SK-N-SH (cell line): ENCODE results near the gene TCEA3. TPM values are rescaled to one million over a fixed set of nuclear protein-coding genes. Genes with fewer than 3 reads are reported as not detected.

ENCODE experiments used
- CTCF ChIA-PET: fragments of 300-600, 350-600 bp; formaldehyde crosslinking; extraction: SDS; loops from one replicate; lab custom pipeline; 2021; lab: Yijun Ruan, JAX
- POLR2A ChIA-PET: fragments of 350-600 bp; sonication (Branson Sonifier 250); formaldehyde crosslinking; extraction: SDS; loops from one replicate; lab custom pipeline; 2020; ENCODE audit warnings: antibody characterized with exemption, inconsistent platforms; lab: Yijun Ruan, JAX
- DNase-seq: peaks from one replicate; pipeline ENCODE4 v3.0.0; 2012
- H2AFZ ChIP-seq: fragments of 200-600 bp; sonication (generic); 2 replicates; pipeline ENCODE4 v1.8.1; 2016; ENCODE audit warnings: antibody characterized with exemption, mild to moderate bottlenecking, low read depth
- H3F3A ChIP-seq: fragments of 200-600 bp; sonication (generic); replicated peaks from 2 replicates; pipeline ENCODE3; 2016; ENCODE audit warnings: antibody characterized with exemption, mild to moderate bottlenecking; ENCODE audit not compliant: insufficient read depth
- H3K27ac ChIP-seq, 2 experiments: fragments of 200-500 bp in 1 of 2; fragments of 200-600 bp in 1 of 2; sonication (Bioruptor generic) in 1 of 2; sonication (generic), shearing (Covaris generic) in 1 of 2; 2 replicates each; pipeline versions ENCODE4 v1.5.1 to v1.6.1; 2014 to 2016; ENCODE audit warnings: low read depth in 2 of 2, inconsistent platforms in 1 of 2, low read length in 1 of 2, mild to moderate bottlenecking in 1 of 2, mixed read lengths in 1 of 2
- H3K27me3 ChIP-seq: fragments of 200-600 bp; sonication (generic), shearing (Covaris generic); 2 replicates; pipeline ENCODE4 v1.6.1; 2016; ENCODE audit warnings: mixed run types; ENCODE audit not compliant: insufficient read depth
- H3K36me3 ChIP-seq, 2 experiments: fragments of 200-500 bp in 1 of 2; fragments of 200-600 bp in 1 of 2; sonication (Bioruptor generic) in 1 of 2; sonication (generic) in 1 of 2; replicated peaks in 1 of 2; 2 replicates each; pipeline versions ENCODE3 to v1.5.1; 2014 to 2016; ENCODE audit warnings: low read length in 1 of 2, mild to moderate bottlenecking in 1 of 2; ENCODE audit not compliant: insufficient read depth in 2 of 2, control insufficient read depth in 1 of 2
- H3K4me1 ChIP-seq, 2 experiments: fragments of 200-500 bp in 1 of 2; fragments of 200-600 bp in 1 of 2; sonication (Bioruptor generic) in 1 of 2; sonication (generic), shearing (Covaris generic) in 1 of 2; 2 replicates each; pipeline versions ENCODE4 v1.5.1 to v1.6.1; 2014 to 2016; ENCODE audit warnings: low read depth in 1 of 2, low read length in 1 of 2, mixed run types in 1 of 2; ENCODE audit not compliant: insufficient read depth in 2 of 2, control insufficient read depth in 1 of 2
- H3K4me2 ChIP-seq: fragments of 200-600 bp; sonication (generic), shearing (Covaris generic); 2 replicates; pipeline ENCODE4 v1.6.1; 2017; ENCODE audit warnings: mixed run types
- H3K4me3 ChIP-seq, 2 experiments: fragments of 200-500 bp in 1 of 2; fragments of 200-600 bp in 1 of 2; sonication (Bioruptor generic) in 1 of 2; sonication (generic), shearing (Covaris generic) in 1 of 2; 2 replicates each; pipeline versions ENCODE4 v1.5.1 to v1.8.1; 2014 to 2016; ENCODE audit warnings: low read depth in 2 of 2, inconsistent platforms in 1 of 2, low read length in 1 of 2, mild to moderate bottlenecking in 1 of 2, mixed read lengths in 1 of 2, moderate library complexity in 1 of 2
- H3K79me2 ChIP-seq: fragments of 200-600 bp; sonication (generic); 2 replicates; pipeline ENCODE4 v1.8.1; 2017; ENCODE audit warnings: mild to moderate bottlenecking; ENCODE audit not compliant: insufficient read depth
- H3K9ac ChIP-seq: fragments of 200-600 bp; sonication (generic); 2 replicates; pipeline ENCODE4 v1.6.1; 2017; ENCODE audit warnings: mixed run types
- H3K9me2 ChIP-seq: fragments of 200-600 bp; sonication (generic); 2 replicates; pipeline ENCODE4 v1.6.1; 2017; ENCODE audit warnings: mixed run types
- H3K9me3 ChIP-seq: fragments of 200-600 bp; sonication (generic); 2 replicates; pipeline ENCODE4 v1.6.1; 2017; ENCODE audit warnings: mixed run types, mild to moderate bottlenecking, moderate library complexity
- H4K20me1 ChIP-seq: fragments of 200-600 bp; sonication (generic); 2 replicates; pipeline ENCODE4 v1.6.1; 2017; ENCODE audit warnings: mild to moderate bottlenecking, mixed run types; ENCODE audit not compliant: insufficient read depth
- ELF1 ChIP-seq: IDR thresholded peaks from 2 replicates; pipeline ENCODE4 v1.4.0; 2012
- EZH2phosphoT487 ChIP-seq: fragments of 200-600 bp; sonication (generic); IDR thresholded peaks from 2 replicates; pipeline ENCODE4 v1.6.1; 2017; ENCODE audit warnings: low read depth, mixed run types, mild to moderate bottlenecking, antibody characterized with exemption, moderate library complexity, borderline replicate concordance
- FOSL2 ChIP-seq: IDR thresholded peaks from 2 replicates; pipeline ENCODE4 v1.4.0; 2012; ENCODE audit warnings: low read depth, mild to moderate bottlenecking, moderate library complexity, borderline replicate concordance
- FOXJ3 ChIP-seq: sonication (generic); formaldehyde crosslinking; IDR thresholded peaks from 2 replicates; pipeline ENCODE4 v1.5.1; 2020; ENCODE audit warnings: mild to moderate bottlenecking, missing genetic modification reagents
- FOXM1 ChIP-seq: IDR thresholded peaks from 2 replicates; pipeline ENCODE4 v1.4.0; 2012; ENCODE audit warnings: low read depth, mild to moderate bottlenecking
- GATA2 ChIP-seq: sonication (generic); formaldehyde crosslinking; IDR thresholded peaks from 2 replicates; pipeline ENCODE4 v1.5.0; 2020; ENCODE audit warnings: mild to moderate bottlenecking, missing genetic modification reagents
- JUND ChIP-seq: IDR thresholded peaks from 2 replicates; pipeline ENCODE4 v1.4.0; 2012
- MXI1 ChIP-seq: IDR thresholded peaks from 2 replicates; pipeline ENCODE4 v1.6.1; 2012; ENCODE audit warnings: mild to moderate bottlenecking, low read depth, low read length, improper control_type of control experiment
- NFIC ChIP-seq: IDR thresholded peaks from 2 replicates; pipeline ENCODE4 v1.4.0; 2012; ENCODE audit warnings: borderline replicate concordance
- RAD21 ChIP-seq: IDR thresholded peaks from 2 replicates; pipeline ENCODE4 v1.6.1; 2012; ENCODE audit warnings: mild to moderate bottlenecking, low read length
- RFX5 ChIP-seq: IDR thresholded peaks from 2 replicates; pipeline ENCODE4 v1.6.1; 2012; ENCODE audit warnings: mild to moderate bottlenecking, improper control_type of control experiment, low read length
- RXRA ChIP-seq: IDR thresholded peaks from 2 replicates; pipeline ENCODE4 v1.4.0; 2012; ENCODE audit warnings: low read depth, mild to moderate bottlenecking, borderline replicate concordance
- SIN3A ChIP-seq: IDR thresholded peaks from 2 replicates; pipeline ENCODE4 v1.6.1; 2012; ENCODE audit warnings: low read depth, mild to moderate bottlenecking, low read length, moderate library complexity, borderline replicate concordance
- TCF12 ChIP-seq: IDR thresholded peaks from 2 replicates; pipeline ENCODE4 v1.4.0; 2012
- YY1 ChIP-seq: IDR thresholded peaks from 2 replicates; pipeline ENCODE4 v1.4.0; 2012; ENCODE audit warnings: low read depth, mild to moderate bottlenecking
- WGBS: methylation state at CpG from one replicate; pipeline ENCODE4 v1.1.6; 2017; ENCODE audit warnings: low lambda C conversion rate; 5-methylcytosine and 5-hydroxymethylcytosine counted together
- polyA plus RNA-seq, 3 experiments: library from polyadenylated mRNA; depleted of rRNA; stranded (reverse); fragments of >200 nt; gene quantifications; 2 replicates each; pipeline ENCODE4 v1.2.3, GENCODE V29; 2012
- TF ChIP-seq, protein P1 (sequence below): fragments of 200-600 bp; sonication (generic); IDR thresholded peaks from 2 replicates; pipeline ENCODE4 v1.6.1; 2017; ENCODE audit warnings: antibody characterized with exemption, mild to moderate bottlenecking, moderate library complexity
- TF ChIP-seq, protein P2 (sequence below): IDR thresholded peaks from 2 replicates; pipeline ENCODE4 v1.4.0; 2012; ENCODE audit warnings: low read depth
- TF ChIP-seq, protein P3 (sequence below): IDR thresholded peaks from 2 replicates; pipeline ENCODE4 v1.4.0; 2012; ENCODE audit warnings: low read depth, borderline replicate concordance

TCEA3 gene
- polyA plus RNA-seq, 1 of the 3 experiments (the other 2 are of a cell fraction) = 1.1 TPM

DNA sequence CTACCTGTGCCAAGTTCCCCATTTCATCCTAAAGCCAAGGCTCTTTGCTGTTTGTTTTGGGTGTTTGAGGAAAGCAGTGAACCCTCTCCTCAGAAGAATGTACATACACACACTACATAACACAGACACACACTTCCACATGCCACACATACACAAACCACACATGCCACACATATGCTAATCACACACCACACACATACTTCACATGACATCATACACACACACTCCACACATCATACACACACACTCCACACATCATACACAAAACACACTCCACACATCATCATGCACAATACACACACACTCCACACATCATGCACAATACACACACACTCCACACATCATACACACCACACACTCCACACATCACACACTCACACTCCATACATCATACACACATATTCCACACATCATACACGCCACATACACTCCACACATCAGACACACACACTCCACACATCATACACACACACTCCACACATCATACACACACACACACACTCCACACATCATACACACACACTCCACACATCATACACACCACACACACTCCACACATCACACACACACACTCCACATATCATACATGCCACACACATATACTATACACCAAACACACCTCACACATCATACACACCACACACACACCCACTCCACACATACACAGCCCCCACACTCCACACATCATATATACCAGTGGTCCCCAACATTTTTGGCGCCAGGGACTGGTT, 32.3 kb downstream of the TCEA3 start:
- H3K4me1 ChIP-seq = peaks cover 6 to 20% of the 10 kb centered on the region in 2 experiments; a peak in 3 of 4 replicates
- no peak overlapping the region for H3K4me2 ChIP-seq
- WGBS = 70% methylated on average over 2 of the region's 2 CpGs
- no peaks in the 10 kb centered on the region for H3K9me3 ChIP-seq
- no peak overlapping the region for H3K9ac ChIP-seq
- no peaks in the 10 kb centered on the region for H4K20me1 ChIP-seq
- H3K79me2 ChIP-seq = no peaks in the 10 kb centered on the region
- no peaks in the 10 kb centered on the region for H3K36me3 ChIP-seq
- H3K9me2 ChIP-seq = no peaks in the 10 kb centered on the region
- no peak overlapping the region for H3K4me3 ChIP-seq
- CTCF ChIA-PET = interaction anchor here (0.7 kb wide), 1 partner anchor 148 kb away, joined by 3 read pairs; no protein-coding TSS in a partner anchor
- DNase-seq = no peak
- no peaks in the 10 kb centered on the region for H3K27me3 ChIP-seq
- H3F3A ChIP-seq = peaks cover 31% of the 10 kb centered on the region
- no peak overlapping the region for H3K27ac ChIP-seq
- TF ChIP-seq RFX5 (no peak), TCF12 (no peak), GATA2 (CRISPR knock-in tag) (no peak), NFIC (no peak), EZH2phosphoT487 (no peak), ELF1 (no peak), RXRA (no peak), FOSL2 (no peak), SIN3A (no peak), YY1 (no peak), FOXJ3 (no peak), JUND (no peak), MXI1 (no peak)
- TF ChIP-seq, protein P1, sequence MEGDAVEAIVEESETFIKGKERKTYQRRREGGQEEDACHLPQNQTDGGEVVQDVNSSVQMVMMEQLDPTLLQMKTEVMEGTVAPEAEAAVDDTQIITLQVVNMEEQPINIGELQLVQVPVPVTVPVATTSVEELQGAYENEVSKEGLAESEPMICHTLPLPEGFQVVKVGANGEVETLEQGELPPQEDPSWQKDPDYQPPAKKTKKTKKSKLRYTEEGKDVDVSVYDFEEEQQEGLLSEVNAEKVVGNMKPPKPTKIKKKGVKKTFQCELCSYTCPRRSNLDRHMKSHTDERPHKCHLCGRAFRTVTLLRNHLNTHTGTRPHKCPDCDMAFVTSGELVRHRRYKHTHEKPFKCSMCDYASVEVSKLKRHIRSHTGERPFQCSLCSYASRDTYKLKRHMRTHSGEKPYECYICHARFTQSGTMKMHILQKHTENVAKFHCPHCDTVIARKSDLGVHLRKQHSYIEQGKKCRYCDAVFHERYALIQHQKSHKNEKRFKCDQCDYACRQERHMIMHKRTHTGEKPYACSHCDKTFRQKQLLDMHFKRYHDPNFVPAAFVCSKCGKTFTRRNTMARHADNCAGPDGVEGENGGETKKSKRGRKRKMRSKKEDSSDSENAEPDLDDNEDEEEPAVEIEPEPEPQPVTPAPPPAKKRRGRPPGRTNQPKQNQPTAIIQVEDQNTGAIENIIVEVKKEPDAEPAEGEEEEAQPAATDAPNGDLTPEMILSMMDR = no peak
- TF ChIP-seq, protein P2, sequence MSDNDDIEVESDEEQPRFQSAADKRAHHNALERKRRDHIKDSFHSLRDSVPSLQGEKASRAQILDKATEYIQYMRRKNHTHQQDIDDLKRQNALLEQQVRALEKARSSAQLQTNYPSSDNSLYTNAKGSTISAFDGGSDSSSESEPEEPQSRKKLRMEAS = no peak
- TF ChIP-seq, all 33 proteins: peak for 0
- POLR2A ChIA-PET = no interaction called here
- no peak overlapping the region for H2AFZ ChIP-seq

DNA sequence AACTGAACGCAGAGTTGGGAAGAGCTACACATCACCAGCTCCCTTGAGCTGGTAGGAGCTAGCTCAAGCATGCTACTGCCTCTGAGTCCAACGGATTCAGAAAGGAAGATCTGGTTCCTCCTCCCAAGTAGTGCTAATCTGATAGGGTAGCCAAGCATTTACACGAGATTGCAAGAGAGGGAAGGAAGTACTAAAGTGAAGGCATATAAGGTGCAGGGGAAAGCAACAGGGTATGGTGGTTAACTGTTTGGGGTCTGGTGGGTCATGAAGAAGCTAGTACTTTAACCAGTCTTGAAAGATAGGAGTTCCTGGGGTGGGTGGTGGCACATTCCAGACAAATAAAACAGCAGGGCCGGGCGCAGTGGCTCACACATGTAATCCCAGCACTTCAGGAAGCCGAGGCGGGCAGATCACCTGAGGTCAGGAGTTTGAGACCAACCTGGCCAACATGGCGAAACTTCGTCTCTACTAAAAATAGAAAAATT, 34.7 kb downstream of the TCEA3 start:
- no peak for TF ChIP-seq RAD21
- TF ChIP-seq FOXM1 = no peak
- TF ChIP-seq RFX5 = no peak
- TF ChIP-seq, protein P3, sequence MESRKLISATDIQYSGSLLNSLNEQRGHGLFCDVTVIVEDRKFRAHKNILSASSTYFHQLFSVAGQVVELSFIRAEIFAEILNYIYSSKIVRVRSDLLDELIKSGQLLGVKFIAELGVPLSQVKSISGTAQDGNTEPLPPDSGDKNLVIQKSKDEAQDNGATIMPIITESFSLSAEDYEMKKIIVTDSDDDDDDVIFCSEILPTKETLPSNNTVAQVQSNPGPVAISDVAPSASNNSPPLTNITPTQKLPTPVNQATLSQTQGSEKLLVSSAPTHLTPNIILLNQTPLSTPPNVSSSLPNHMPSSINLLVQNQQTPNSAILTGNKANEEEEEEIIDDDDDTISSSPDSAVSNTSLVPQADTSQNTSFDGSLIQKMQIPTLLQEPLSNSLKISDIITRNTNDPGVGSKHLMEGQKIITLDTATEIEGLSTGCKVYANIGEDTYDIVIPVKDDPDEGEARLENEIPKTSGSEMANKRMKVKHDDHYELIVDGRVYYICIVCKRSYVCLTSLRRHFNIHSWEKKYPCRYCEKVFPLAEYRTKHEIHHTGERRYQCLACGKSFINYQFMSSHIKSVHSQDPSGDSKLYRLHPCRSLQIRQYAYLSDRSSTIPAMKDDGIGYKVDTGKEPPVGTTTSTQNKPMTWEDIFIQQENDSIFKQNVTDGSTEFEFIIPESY = no peak
- Histone ChIP-seq H4K20me1 (no peaks in the 10 kb centered on the region), H3K4me2 (no peak overlapping the region), H3K4me3 (no peak overlapping the region), H3K27me3 (no peaks in the 10 kb centered on the region), H3F3A (peaks cover 22% of the 10 kb centered on the region), H3K27ac (no peak overlapping the region), H3K9ac (no peak overlapping the region), H2AFZ (no peak overlapping the region), H3K36me3 (no peaks in the 10 kb centered on the region), H3K79me2 (no peaks in the 10 kb centered on the region), H3K9me3 (no peaks in the 10 kb centered on the region), H3K9me2 (no peaks in the 10 kb centered on the region), H3K4me1 (peaks cover 3 to 19% of the 10 kb centered on the region in 2 experiments; a peak in 3 of 4 replicates)
- ChIA-PET POLR2A (no interaction called here), CTCF (interaction anchor here (1.9 kb wide), 1 partner anchor 14 kb away, joined by 10 read pairs; no protein-coding TSS in a partner anchor)
- DNase-seq = no peak
- 88% methylated on average over 9 of the region's 9 CpGs for WGBS
